ENCODE measurements around the gene MMRN1. TPM values are rescaled to one million over a fixed set of nuclear protein-coding genes. Genes with fewer than 3 reads are reported as not detected.
A peak's percentile ranks its signal among the peaks of the same experiment; 100 is the strongest.
"Not testable (repeated sequence)": the region's sequence is repeated elsewhere in the genome, so short reads cannot be mapped to it uniquely, and the experiment has no call there.

Gene MMRN1
- total and polyA plus RNA-seq, 10 donors, result 0.15 to 6.5 (median 3.2) TPM

GRCh38 chr4:89901808-89902431, 7.3 kb downstream of the MMRN1 start:
- H3K27ac ChIP-seq, DNase-seq, H3K9me3 ChIP-seq, H3K36me3 ChIP-seq, H3K4me3 ChIP-seq: not testable (repeated sequence)
- intact Hi-C loops (cut with DNase I; ENCODE audit: low total_unique reads), result loop anchor here (5.0 kb wide), 1 partner anchor 670 kb away; no protein-coding TSS in a partner anchor
- 1 to 17% (median 2%) methylated on average over 6 to 7 of the region's 7 CpGs for WGBS, 5 donors
- peaks cover 0 to 13% (median 0%) of the 10 kb centered on the region in 7 donors for H3K27me3 ChIP-seq (replicated peaks in 1 of 7)
- peaks cover 0 to 17% (median 0%) of the 10 kb centered on the region in 6 donors for H3K4me1 ChIP-seq
- TF ChIP-seq, protein P1, sequence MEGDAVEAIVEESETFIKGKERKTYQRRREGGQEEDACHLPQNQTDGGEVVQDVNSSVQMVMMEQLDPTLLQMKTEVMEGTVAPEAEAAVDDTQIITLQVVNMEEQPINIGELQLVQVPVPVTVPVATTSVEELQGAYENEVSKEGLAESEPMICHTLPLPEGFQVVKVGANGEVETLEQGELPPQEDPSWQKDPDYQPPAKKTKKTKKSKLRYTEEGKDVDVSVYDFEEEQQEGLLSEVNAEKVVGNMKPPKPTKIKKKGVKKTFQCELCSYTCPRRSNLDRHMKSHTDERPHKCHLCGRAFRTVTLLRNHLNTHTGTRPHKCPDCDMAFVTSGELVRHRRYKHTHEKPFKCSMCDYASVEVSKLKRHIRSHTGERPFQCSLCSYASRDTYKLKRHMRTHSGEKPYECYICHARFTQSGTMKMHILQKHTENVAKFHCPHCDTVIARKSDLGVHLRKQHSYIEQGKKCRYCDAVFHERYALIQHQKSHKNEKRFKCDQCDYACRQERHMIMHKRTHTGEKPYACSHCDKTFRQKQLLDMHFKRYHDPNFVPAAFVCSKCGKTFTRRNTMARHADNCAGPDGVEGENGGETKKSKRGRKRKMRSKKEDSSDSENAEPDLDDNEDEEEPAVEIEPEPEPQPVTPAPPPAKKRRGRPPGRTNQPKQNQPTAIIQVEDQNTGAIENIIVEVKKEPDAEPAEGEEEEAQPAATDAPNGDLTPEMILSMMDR (IDR thresholded peaks at IDR 0.05 in 8 of 11, conservative IDR thresholded peaks at IDR 0.05 in 3 of 11), result peak in 10 of 11 experiments; percentile 12 to 68 (median 51)

DNA sequence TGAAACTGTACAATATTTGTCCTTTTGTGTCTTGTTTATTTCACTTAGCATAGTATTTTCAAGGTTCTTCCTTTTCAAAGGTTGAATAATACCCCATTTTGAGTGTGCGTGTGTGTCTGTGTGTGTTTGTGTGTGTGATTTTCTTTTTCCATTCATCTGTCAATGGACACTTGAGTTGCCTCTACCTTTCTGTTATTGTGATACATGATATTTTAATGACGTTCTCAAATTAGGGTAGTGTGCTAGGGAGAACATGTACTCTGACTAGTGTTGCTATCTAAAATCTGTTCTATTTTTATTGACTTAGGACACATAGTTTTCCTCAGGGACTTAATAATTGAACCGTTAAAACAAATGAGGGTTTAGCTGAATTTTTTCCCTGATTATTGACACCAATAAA, 9.9 kb downstream of the MMRN1 start:
- Histone ChIP-seq H3K27me3 (replicated peaks in 1 of 7) (no peaks in the 10 kb centered on the region), H3K27ac (no peak overlapping the region), H3K4me1 (peaks cover 0 to 4% (median 0%) of the 10 kb centered on the region in 6 donors), H3K9me3 (no peaks in the 10 kb centered on the region), H3K36me3 (no peaks in the 10 kb centered on the region), H3K4me3 (no peak overlapping the region)
- TF ChIP-seq POLR2A (IDR thresholded peaks at IDR 0.05) (no peak), POLR2AphosphoS5 (IDR thresholded peaks at IDR 0.05) (no peak)
- TF ChIP-seq, protein P1 (IDR thresholded peaks at IDR 0.05 in 8 of 11, conservative IDR thresholded peaks at IDR 0.05 in 3 of 11), result no peak
- intact Hi-C loops (cut with DNase I; ENCODE audit: low total_unique reads), result loop anchor here (5.0 kb wide), 1 partner anchor 672 kb away; no protein-coding TSS in a partner anchor
- DNase-seq, result no peak
- 79 to 89% (median 83%) methylated on average over 3 of the region's 3 CpGs for WGBS, 5 donors

- H3K36me3 ChIP-seq, result no peaks in the 10 kb centered on the region
- DNase-seq, result no peak
- no peak overlapping the region for H3K4me3 ChIP-seq
- no peak for TF ChIP-seq POLR2A (IDR thresholded peaks at IDR 0.05)
- TF ChIP-seq, protein P1 (IDR thresholded peaks at IDR 0.05 in 8 of 11, conservative IDR thresholded peaks at IDR 0.05 in 3 of 11), result no peak
- TF ChIP-seq POLR2AphosphoS5 (IDR thresholded peaks at IDR 0.05), result no peak
- no peak overlapping the region for H3K27ac ChIP-seq
- intact Hi-C loops (cut with DNase I; ENCODE audit: low total_unique reads), result no loop called here
- H3K27me3 ChIP-seq (replicated peaks in 1 of 7), result no peaks in the 10 kb centered on the region
- peaks cover 0 to 4% (median 0%) of the 10 kb centered on the region in 6 donors for H3K4me1 ChIP-seq
- no peaks in the 10 kb centered on the region for H3K9me3 ChIP-seq
These were observed 11.7 kb downstream of the MMRN1 start for GRCh38 chr4:89906316-89906715.

DNA sequence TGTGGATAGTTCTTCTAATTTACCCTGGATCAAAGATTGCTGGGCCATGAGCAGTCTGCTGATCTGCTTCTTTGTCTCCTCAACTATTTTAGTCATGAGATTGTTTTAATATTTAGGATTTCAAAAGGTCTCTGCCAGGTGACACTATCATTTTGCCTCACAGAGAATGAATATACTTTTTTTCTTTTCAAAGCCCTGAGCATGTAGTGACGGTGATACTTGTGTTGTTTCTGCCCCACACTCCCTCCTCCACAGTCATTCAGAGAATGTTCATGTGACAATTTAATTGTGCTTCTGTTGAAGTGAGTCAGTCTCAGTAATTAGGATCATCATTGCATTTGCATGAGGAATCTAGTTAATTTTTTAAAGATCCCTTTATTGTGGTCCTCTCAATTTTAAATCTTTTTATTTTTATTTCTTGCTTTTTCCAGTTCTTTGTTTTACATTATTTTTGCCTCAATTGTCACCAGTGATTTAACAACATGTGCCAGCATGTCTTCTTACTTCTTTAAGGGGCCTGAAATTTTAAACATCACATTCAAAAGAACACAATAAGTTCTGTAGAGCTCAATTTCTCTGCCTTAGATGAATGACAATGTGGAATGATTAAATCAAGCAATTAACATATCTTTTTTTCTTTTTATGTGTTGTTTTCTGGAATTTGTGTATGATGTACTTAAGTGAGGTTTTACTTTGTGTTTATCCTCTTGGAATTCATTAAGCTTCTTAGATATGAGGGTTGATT, 12.3 kb downstream of the MMRN1 start:
- H3K9me3 ChIP-seq, result no peaks in the 10 kb centered on the region
- 50 to 78% (median 58%) methylated on average over 1 of the region's 1 CpG for WGBS, 5 donors
- no peak overlapping the region for H3K27ac ChIP-seq
- intact Hi-C loops (cut with DNase I; ENCODE audit: low total_unique reads), result no loop called here
- H3K4me3 ChIP-seq, result no peak overlapping the region
- H3K27me3 ChIP-seq (replicated peaks in 1 of 7), result no peaks in the 10 kb centered on the region
- H3K36me3 ChIP-seq, result no peaks in the 10 kb centered on the region
- DNase-seq, result no peak
- TF ChIP-seq POLR2AphosphoS5 (IDR thresholded peaks at IDR 0.05) (no peak), POLR2A (IDR thresholded peaks at IDR 0.05) (no peak)
- TF ChIP-seq, protein P1 (IDR thresholded peaks at IDR 0.05 in 8 of 11, conservative IDR thresholded peaks at IDR 0.05 in 3 of 11), result no peak
- no peaks in the 10 kb centered on the region for H3K4me1 ChIP-seq
